ENCODE results near the gene ASPHD2.

DNA sequence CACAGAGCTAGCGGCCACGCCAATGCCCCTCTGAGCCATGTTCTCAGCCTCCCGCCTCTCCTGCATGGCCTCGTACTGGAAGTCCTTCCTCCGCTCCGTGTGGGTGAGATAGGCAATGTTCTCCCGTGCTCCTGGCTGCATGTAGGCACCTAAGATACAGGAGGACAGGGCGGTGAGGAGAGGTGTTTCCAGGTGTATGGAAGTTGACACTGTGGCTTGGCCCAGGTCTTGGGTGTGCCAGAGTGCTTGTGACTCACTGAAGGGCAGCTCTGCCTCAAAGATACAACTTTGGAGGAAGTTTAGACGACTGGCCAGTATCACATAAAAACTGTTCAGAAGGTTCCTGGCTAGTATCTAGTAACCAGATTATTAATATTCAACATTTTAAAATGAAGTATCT lies 63.2 kb downstream of the ASPHD2 start:
- TF ChIP-seq, protein P1, sequence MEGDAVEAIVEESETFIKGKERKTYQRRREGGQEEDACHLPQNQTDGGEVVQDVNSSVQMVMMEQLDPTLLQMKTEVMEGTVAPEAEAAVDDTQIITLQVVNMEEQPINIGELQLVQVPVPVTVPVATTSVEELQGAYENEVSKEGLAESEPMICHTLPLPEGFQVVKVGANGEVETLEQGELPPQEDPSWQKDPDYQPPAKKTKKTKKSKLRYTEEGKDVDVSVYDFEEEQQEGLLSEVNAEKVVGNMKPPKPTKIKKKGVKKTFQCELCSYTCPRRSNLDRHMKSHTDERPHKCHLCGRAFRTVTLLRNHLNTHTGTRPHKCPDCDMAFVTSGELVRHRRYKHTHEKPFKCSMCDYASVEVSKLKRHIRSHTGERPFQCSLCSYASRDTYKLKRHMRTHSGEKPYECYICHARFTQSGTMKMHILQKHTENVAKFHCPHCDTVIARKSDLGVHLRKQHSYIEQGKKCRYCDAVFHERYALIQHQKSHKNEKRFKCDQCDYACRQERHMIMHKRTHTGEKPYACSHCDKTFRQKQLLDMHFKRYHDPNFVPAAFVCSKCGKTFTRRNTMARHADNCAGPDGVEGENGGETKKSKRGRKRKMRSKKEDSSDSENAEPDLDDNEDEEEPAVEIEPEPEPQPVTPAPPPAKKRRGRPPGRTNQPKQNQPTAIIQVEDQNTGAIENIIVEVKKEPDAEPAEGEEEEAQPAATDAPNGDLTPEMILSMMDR (IDR thresholded peaks at IDR 0.05; ENCODE audit: low read depth, low read length): no peak
- TF ChIP-seq EZH2phosphoT487 (IDR thresholded peaks at IDR 0.05; ENCODE audit: low read depth): no peak

Measured in OCI-LY3 (cell line).